Measurements from ENCODE around the gene FERMT3.
"Not testable (repeated sequence)": the region's sequence is repeated elsewhere in the genome, so short reads cannot be mapped to it uniquely, and the experiment has no call there.

Gene FERMT3

GRCh38 chr11:64206457-64207255, at the start of gene FERMT3:
Gene FERMT3 (plus strand): TSS chr11:64206721. CDS start chr11:64207365, 644 bp downstream.
- peak within 1 kb of the TSS; percentile 28 for H2AFZ ChIP-seq (ENCODE audit: low read length, unreplicated experiment)
- H3K36me3 ChIP-seq (ENCODE audit: insufficient read depth, low read length) = peaks cover 10% of the 10 kb centered on the region; the same call in 1 of the 2 replicates
- 0 out of 2 replicates have a peak within 1 kb of the TSS, but pooled peaks have one; percentile 24 for H3K4me3 ChIP-seq (ENCODE audit: low read depth, low read length)
- no peaks in the 10 kb centered on the region for H3K27me3 ChIP-seq (ENCODE audit: insufficient read depth, low read length)
- no peaks in the 10 kb centered on the region for H3K79me2 ChIP-seq (ENCODE audit: control insufficient read depth, insufficient read depth, low read length, unreplicated experiment)
- H3K27ac ChIP-seq (ENCODE audit: low read depth, low read length) = peak within 1 kb of the TSS; percentile 56
- H3K4me1 ChIP-seq (ENCODE audit: control insufficient read depth, insufficient read depth, low read length, unreplicated experiment) = peaks cover 19% of the 10 kb centered on the region

DNA sequence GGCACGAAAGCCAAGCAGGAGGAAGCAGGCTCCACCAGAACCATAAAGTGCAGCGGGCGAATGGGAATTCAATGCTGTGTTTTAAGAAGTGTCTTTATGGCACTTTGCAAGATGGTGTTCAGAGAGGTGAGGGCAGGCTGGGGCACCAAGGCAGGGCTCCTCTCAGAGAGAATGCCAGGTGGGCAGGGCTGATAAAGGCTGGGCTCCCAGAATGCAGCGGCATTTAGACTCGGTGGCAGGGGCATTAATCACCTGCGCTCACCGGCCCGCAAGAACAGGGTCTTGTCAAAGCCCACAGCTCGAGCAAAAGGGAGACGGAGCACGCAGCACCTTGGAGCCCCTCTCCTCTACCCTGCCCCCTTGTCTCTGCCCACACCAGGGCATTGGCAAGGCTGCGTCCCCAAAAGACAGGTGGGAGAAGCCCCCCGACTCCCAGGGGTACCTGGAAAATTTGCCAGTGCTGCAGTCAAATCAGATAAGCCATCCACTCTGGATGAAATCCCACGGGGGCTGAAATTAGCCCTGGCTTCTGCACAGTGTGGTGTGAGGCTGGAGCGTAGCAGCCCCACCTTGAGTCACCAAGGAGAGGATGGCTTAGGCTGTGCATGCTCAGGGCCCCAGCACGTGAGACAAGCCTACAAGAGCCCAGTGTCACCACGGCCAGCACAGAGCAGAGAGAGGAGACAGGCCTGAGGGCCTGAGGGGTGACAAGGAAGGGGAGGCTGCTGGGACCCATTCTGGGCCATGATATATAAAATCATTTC, 48.7 kb upstream of the FERMT3 start:
- Histone ChIP-seq H3K36me3 (ENCODE audit: insufficient read depth, low read length) (no peaks in the 10 kb centered on the region), H3K79me2 (ENCODE audit: control insufficient read depth, insufficient read depth, low read length, unreplicated experiment) (no peaks in the 10 kb centered on the region), H3K27ac (ENCODE audit: low read depth, low read length) (no peak overlapping the region)

GRCh38 chr11:64161037-64161436, 45.5 kb upstream of the FERMT3 start:
- H3K4me1 ChIP-seq (ENCODE audit: control insufficient read depth, insufficient read depth, low read length, unreplicated experiment) = peaks cover 7% of the 10 kb centered on the region
- H2AFZ ChIP-seq (ENCODE audit: low read length, unreplicated experiment) = no peak overlapping the region
- no peak overlapping the region for H3K27ac ChIP-seq (ENCODE audit: low read depth, low read length)
- no peaks in the 10 kb centered on the region for H3K36me3 ChIP-seq (ENCODE audit: insufficient read depth, low read length)
- H3K27me3 ChIP-seq (ENCODE audit: insufficient read depth, low read length) = no peaks in the 10 kb centered on the region
- H3K79me2 ChIP-seq (ENCODE audit: control insufficient read depth, insufficient read depth, low read length, unreplicated experiment) = peaks cover 13% of the 10 kb centered on the region
- no peak overlapping the region for H3K4me3 ChIP-seq (ENCODE audit: low read depth, low read length)

More for the DNA sequence above, 48.7 kb upstream of the FERMT3 start:
- Histone ChIP-seq H2AFZ (ENCODE audit: low read length, unreplicated experiment) (no peak overlapping the region), H3K4me1 (ENCODE audit: control insufficient read depth, insufficient read depth, low read length, unreplicated experiment) (no peaks in the 10 kb centered on the region), H3K4me3 (ENCODE audit: low read depth, low read length) (no peak overlapping the region), H3K27me3 (ENCODE audit: insufficient read depth, low read length) (no peaks in the 10 kb centered on the region)

- not testable (repeated sequence) for H3K4me3 ChIP-seq (ENCODE audit: low read depth, low read length); H2AFZ ChIP-seq (ENCODE audit: low read length, unreplicated experiment); H3K27me3 ChIP-seq (ENCODE audit: insufficient read depth, low read length); H3K4me1 ChIP-seq (ENCODE audit: control insufficient read depth, insufficient read depth, low read length, unreplicated experiment); H3K27ac ChIP-seq (ENCODE audit: low read depth, low read length); H3K36me3 ChIP-seq (ENCODE audit: insufficient read depth, low read length)
- H3K79me2 ChIP-seq (ENCODE audit: control insufficient read depth, insufficient read depth, low read length, unreplicated experiment) = peaks cover 15% of the 10 kb centered on the region
These were observed 43.8 kb upstream of the FERMT3 start for GRCh38 chr11:64162769-64163168.

- Histone ChIP-seq H3K36me3 (ENCODE audit: insufficient read depth, low read length) (no peaks in the 10 kb centered on the region), H3K79me2 (ENCODE audit: control insufficient read depth, insufficient read depth, low read length, unreplicated experiment) (peaks cover 15% of the 10 kb centered on the region), H3K27me3 (ENCODE audit: insufficient read depth, low read length) (no peaks in the 10 kb centered on the region), H2AFZ (ENCODE audit: low read length, unreplicated experiment) (no peak overlapping the region), H3K4me1 (ENCODE audit: control insufficient read depth, insufficient read depth, low read length, unreplicated experiment) (peaks cover 7% of the 10 kb centered on the region), H3K4me3 (ENCODE audit: low read depth, low read length) (no peak overlapping the region), H3K27ac (ENCODE audit: low read depth, low read length) (no peak overlapping the region)
These were observed 42.6 kb upstream of the FERMT3 start for GRCh38 chr11:64163951-64164350.

DNA sequence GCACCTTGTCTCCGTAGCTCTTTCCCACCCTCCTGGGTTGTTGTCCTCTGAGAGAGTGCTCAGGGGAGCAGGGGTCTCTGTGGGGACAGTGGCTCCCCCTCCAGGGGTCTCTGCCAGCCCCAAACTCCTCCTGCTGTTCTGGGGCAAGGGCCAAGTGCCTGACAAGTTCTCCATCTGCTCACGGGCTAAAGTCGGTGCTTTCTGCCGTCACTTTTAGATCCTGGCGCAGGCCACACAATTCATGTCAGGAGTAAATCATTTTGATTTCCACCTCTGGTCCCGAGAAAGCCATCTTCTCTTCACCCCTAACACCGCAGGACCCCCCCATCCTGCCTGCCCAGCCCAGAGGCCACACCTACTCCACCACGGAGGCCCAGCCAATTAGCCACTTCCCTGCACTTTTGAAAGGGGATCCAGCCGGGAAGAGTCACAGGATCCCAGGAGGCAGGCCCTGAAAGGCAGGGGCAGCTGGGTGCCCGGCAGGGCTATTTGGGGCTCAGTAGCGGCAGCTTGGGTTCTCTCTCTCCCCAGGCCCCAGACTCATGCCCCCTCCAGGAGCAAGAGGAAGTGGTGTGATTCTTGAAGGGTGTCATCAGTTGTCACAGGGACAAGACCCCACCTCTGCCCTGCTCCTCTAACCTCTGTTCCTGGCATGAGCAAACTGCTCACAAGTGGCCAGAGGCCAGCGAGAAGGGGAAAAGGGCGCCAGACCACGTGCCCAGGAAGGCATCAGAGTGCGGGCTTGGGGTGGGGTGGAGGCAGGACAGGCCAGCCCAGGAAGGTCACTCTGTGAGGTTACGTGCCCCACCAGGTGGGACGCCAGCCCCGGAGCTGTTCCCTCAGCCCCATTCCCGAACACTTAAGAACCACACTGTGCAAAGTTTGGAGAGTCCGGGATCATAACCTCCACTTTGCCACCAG, 41.9 kb upstream of the FERMT3 start:
- Histone ChIP-seq H2AFZ (ENCODE audit: low read length, unreplicated experiment) (peak overlapping the region; percentile 88), H3K79me2 (ENCODE audit: control insufficient read depth, insufficient read depth, low read length, unreplicated experiment) (peaks cover 15% of the 10 kb centered on the region), H3K27me3 (ENCODE audit: insufficient read depth, low read length) (no peaks in the 10 kb centered on the region), H3K4me1 (ENCODE audit: control insufficient read depth, insufficient read depth, low read length, unreplicated experiment) (peaks cover 7% of the 10 kb centered on the region), H3K4me3 (ENCODE audit: low read depth, low read length) (peak overlapping the region; percentile 94), H3K36me3 (ENCODE audit: insufficient read depth, low read length) (no peaks in the 10 kb centered on the region), H3K27ac (ENCODE audit: low read depth, low read length) (no peak overlapping the region)

DNA sequence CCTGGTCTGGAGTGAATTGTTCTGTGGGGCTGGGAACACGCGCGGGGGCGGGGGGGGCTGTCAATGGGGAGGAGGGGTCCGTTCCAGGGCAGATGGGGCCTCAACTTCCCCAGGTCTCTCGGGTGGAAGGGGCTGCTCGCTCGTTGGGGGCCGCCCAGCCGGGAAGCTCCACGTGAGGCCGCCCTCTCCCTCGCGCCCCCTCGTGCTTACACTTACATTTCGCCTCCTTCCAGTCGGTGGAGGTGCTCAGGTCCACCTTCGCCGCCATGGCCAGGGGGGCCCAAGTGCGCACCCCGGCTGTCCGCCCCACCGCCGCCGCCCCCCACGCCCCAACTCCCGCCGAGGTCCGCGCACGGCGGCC, 41.1 kb upstream of the FERMT3 start:
- Histone ChIP-seq H3K27ac (ENCODE audit: low read depth, low read length) (no peak overlapping the region), H3K4me3 (ENCODE audit: low read depth, low read length) (peak overlapping the region; percentile 94), H3K4me1 (ENCODE audit: control insufficient read depth, insufficient read depth, low read length, unreplicated experiment) (peaks cover 7% of the 10 kb centered on the region), H3K27me3 (ENCODE audit: insufficient read depth, low read length) (no peaks in the 10 kb centered on the region), H3K79me2 (ENCODE audit: control insufficient read depth, insufficient read depth, low read length, unreplicated experiment) (peaks cover 15% of the 10 kb centered on the region), H3K36me3 (ENCODE audit: insufficient read depth, low read length) (no peaks in the 10 kb centered on the region), H2AFZ (ENCODE audit: low read length, unreplicated experiment) (peak overlapping the region; percentile 88)

- Histone ChIP-seq H3K4me1 (ENCODE audit: control insufficient read depth, insufficient read depth, low read length, unreplicated experiment) (peaks cover 7% of the 10 kb centered on the region), H3K36me3 (ENCODE audit: insufficient read depth, low read length) (no peaks in the 10 kb centered on the region), H3K4me3 (ENCODE audit: low read depth, low read length) (peak within 1 kb of the TSS; percentile 94), H2AFZ (ENCODE audit: low read length, unreplicated experiment) (peak within 1 kb of the TSS; percentile 88), H3K79me2 (ENCODE audit: control insufficient read depth, insufficient read depth, low read length, unreplicated experiment) (peaks cover 15% of the 10 kb centered on the region), H3K27ac (ENCODE audit: low read depth, low read length) (no peak within 1 kb of the TSS), H3K27me3 (ENCODE audit: insufficient read depth, low read length) (no peaks in the 10 kb centered on the region)
These were observed 40.5 kb upstream of the FERMT3 start, which contains the start of gene MACROD1 for GRCh38 chr11:64165842-64166635. Gene MACROD1 (minus strand): TSS chr11:64166113. CDS start chr11:64165994, 119 bp downstream.

DNA sequence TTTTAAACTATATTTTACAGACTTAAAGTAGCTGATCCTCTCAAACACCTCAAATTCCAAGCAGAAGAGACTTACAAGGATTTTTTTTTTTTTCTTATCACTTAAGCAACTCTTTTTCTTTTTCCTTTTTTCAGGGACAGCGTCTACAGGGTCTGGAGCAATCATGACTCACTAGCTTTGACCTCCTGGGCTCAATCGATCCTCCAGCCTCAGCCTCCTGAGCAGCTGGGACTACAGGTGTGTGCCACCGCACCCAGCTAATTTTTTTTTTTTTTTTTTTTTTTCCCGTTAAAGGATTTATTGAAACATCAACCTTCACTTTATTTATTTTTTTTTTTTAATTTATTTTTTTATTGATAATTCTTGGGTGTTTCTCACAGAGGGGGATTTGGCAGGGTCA, 36.1 kb upstream of the FERMT3 start:
- no peak overlapping the region for H3K4me3 ChIP-seq (ENCODE audit: low read depth, low read length)

More for the DNA sequence above, 36.1 kb upstream of the FERMT3 start:
- H3K27ac ChIP-seq (ENCODE audit: low read depth, low read length) = no peak overlapping the region
- H3K27me3 ChIP-seq (ENCODE audit: insufficient read depth, low read length) = no peaks in the 10 kb centered on the region
- peaks cover 2% of the 10 kb centered on the region for H3K79me2 ChIP-seq (ENCODE audit: control insufficient read depth, insufficient read depth, low read length, unreplicated experiment)
- H3K4me1 ChIP-seq (ENCODE audit: control insufficient read depth, insufficient read depth, low read length, unreplicated experiment) = no peaks in the 10 kb centered on the region
- H3K36me3 ChIP-seq (ENCODE audit: insufficient read depth, low read length) = 0 out of 2 replicates have a peak, but pooled peaks cover 2% of the 10 kb centered on the region
- H2AFZ ChIP-seq (ENCODE audit: low read length, unreplicated experiment) = no peak overlapping the region
